SK-N-SH treated with all-trans-retinoic acid at 6 μM for 48 hours (cell line): ENCODE data around the gene DUSP16.

ENCODE experiments used
- ARNTL ChIP-seq: fragments of 450-650 bp; formaldehyde crosslinking; IDR thresholded peaks from 2 replicates; pipeline ENCODE4 v1.5.0; 2020; ENCODE audit warnings: low read depth, mild to moderate bottlenecking, moderate library complexity, borderline replicate concordance
- CREB5 ChIP-seq: fragments of 250-450 bp; sonication (Bioruptor Pico); IDR thresholded peaks from 2 replicates; pipeline ENCODE4 v1.5.1; 2020; ENCODE audit warnings: low read depth, mild to moderate bottlenecking, moderate library complexity
- ESRRG ChIP-seq: fragments of 250-450 bp; sonication (Bioruptor Pico); IDR thresholded peaks from 2 replicates; pipeline ENCODE4 v1.6.1; 2021; ENCODE audit warnings: mild to moderate bottlenecking
- PPARA ChIP-seq: fragments of 250-450 bp; sonication (Bioruptor Pico); IDR thresholded peaks from 2 replicates; pipeline ENCODE4 v1.5.0; 2020; ENCODE audit warnings: mild to moderate bottlenecking, borderline replicate concordance
- RARB ChIP-seq: fragments of 250-450 bp; sonication (Bioruptor Pico); IDR thresholded peaks from 2 replicates; pipeline ENCODE4 v1.8.0; 2021; ENCODE audit warnings: mild to moderate bottlenecking, moderate library complexity
- SNAI2 ChIP-seq: fragments of 250-450 bp; sonication (Bioruptor Pico); IDR thresholded peaks from 2 replicates; pipeline ENCODE4 v1.5.0; 2020; ENCODE audit warnings: mild to moderate bottlenecking, moderate library complexity
- TCF4 ChIP-seq: fragments of 250-450 bp; sonication (Bioruptor Pico); IDR thresholded peaks from 2 replicates; pipeline ENCODE4 v1.8.0; 2021; ENCODE audit warnings: mild to moderate bottlenecking, moderate library complexity, borderline replicate concordance
- TOX ChIP-seq: fragments of 250-450 bp; sonication (Bioruptor Pico); IDR thresholded peaks from 2 replicates; pipeline ENCODE4 v1.8.0; 2021; ENCODE audit warnings: mild to moderate bottlenecking, moderate library complexity, borderline replicate concordance
- ZFP3 ChIP-seq: fragments of 250-450 bp; sonication (Bioruptor Pico); IDR thresholded peaks from 2 replicates; pipeline ENCODE4 v1.5.0; 2020; ENCODE audit warnings: mild to moderate bottlenecking, moderate library complexity
- ZFP30 ChIP-seq: fragments of 450-650 bp; formaldehyde crosslinking; IDR thresholded peaks from 2 replicates; pipeline ENCODE4 v1.5.0; 2022; ENCODE audit warnings: mild to moderate bottlenecking, moderate library complexity
- ZNF70 ChIP-seq: fragments of 450-650 bp; formaldehyde crosslinking; IDR thresholded peaks from 2 replicates; pipeline ENCODE4 v1.5.0; 2020; ENCODE audit warnings: mild to moderate bottlenecking, moderate library complexity
- TF ChIP-seq, protein P1 (sequence below): fragments of 250-450 bp; sonication (Bioruptor Pico); IDR thresholded peaks from 2 replicates; pipeline ENCODE4 v1.5.1; 2021; ENCODE audit warnings: mild to moderate bottlenecking, moderate library complexity
- TF ChIP-seq, protein P2 (sequence below): fragments of 250-450 bp; sonication (Bioruptor Pico); IDR thresholded peaks from 2 replicates; pipeline ENCODE4 v1.8.0; 2020; ENCODE audit warnings: mild to moderate bottlenecking, moderate library complexity, borderline replicate concordance

- TF ChIP-seq, protein P1, sequence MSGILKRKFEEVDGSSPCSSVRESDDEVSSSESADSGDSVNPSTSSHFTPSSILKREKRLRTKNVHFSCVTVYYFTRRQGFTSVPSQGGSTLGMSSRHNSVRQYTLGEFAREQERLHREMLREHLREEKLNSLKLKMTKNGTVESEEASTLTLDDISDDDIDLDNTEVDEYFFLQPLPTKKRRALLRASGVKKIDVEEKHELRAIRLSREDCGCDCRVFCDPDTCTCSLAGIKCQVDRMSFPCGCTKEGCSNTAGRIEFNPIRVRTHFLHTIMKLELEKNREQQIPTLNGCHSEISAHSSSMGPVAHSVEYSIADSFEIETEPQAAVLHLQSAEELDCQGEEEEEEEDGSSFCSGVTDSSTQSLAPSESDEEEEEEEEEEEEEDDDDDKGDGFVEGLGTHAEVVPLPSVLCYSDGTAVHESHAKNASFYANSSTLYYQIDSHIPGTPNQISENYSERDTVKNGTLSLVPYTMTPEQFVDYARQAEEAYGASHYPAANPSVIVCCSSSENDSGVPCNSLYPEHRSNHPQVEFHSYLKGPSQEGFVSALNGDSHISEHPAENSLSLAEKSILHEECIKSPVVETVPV (CRISPR knock-in tag) = no peak
- TF ChIP-seq ZNF70 (CRISPR knock-in tag) = no peak
- TF ChIP-seq, protein P2, sequence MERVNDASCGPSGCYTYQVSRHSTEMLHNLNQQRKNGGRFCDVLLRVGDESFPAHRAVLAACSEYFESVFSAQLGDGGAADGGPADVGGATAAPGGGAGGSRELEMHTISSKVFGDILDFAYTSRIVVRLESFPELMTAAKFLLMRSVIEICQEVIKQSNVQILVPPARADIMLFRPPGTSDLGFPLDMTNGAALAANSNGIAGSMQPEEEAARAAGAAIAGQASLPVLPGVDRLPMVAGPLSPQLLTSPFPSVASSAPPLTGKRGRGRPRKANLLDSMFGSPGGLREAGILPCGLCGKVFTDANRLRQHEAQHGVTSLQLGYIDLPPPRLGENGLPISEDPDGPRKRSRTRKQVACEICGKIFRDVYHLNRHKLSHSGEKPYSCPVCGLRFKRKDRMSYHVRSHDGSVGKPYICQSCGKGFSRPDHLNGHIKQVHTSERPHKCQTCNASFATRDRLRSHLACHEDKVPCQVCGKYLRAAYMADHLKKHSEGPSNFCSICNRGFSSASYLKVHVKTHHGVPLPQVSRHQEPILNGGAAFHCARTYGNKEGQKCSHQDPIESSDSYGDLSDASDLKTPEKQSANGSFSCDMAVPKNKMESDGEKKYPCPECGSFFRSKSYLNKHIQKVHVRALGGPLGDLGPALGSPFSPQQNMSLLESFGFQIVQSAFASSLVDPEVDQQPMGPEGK (CRISPR knock-in tag) = no peak
- no peak for TF ChIP-seq ARNTL (CRISPR knock-in tag)
- TF ChIP-seq ESRRG (CRISPR knock-in tag) = no peak
- TF ChIP-seq TOX (CRISPR knock-in tag) = no peak
- TF ChIP-seq PPARA (CRISPR knock-in tag) = no peak
- no peak for TF ChIP-seq SNAI2
- TF ChIP-seq ZFP3 (CRISPR knock-in tag) = no peak
- TF ChIP-seq TCF4 (CRISPR knock-in tag) = no peak
- no peak for TF ChIP-seq CREB5
- TF ChIP-seq RARB (CRISPR knock-in tag) = no peak
- no peak for TF ChIP-seq ZFP30
These were observed 4.9 kb downstream of the DUSP16 start for GRCh38 chr12:12557733-12558132.
